GM23338 (cell line): Measurements from ENCODE around the gene STRN4. TPM values are rescaled to one million over a fixed set of nuclear protein-coding genes. Genes with fewer than 3 reads are reported as not detected.

Experiments used
- ATAC-seq: fragments of 200-7000 bp; cut with Tn5 transposase; 3 replicates; pipeline ENCODE4 v1.9.1; 2020
- DNase-seq: peaks from one replicate; pipeline ENCODE4 v3.0.0-alpha.2; 2015; ENCODE audit warnings: low spot score
- H2AFZ ChIP-seq: fragments of 200-600 bp; sonication (generic); 2 replicates; pipeline ENCODE4 v1.8.0; 2016; ENCODE audit warnings: antibody characterized with exemption, mild to moderate bottlenecking, moderate library complexity
- H3F3A ChIP-seq: fragments of 200-600 bp; sonication (generic); replicated peaks from 2 replicates; pipeline ENCODE4 v1.8.0; 2017; ENCODE audit warnings: antibody characterized with exemption, mixed run types, low read depth
- H3K27ac ChIP-seq: fragments of 200-600 bp; sonication (generic); 2 replicates; pipeline ENCODE4 v1.6.1; 2016; ENCODE audit warnings: low read depth
- H3K27me3 ChIP-seq: fragments of 200-600 bp; sonication (generic); 2 replicates; pipeline ENCODE4 v1.8.0; 2016; ENCODE audit warnings: mild to moderate bottlenecking, mixed run types, moderate library complexity; ENCODE audit not compliant: insufficient read depth
- H3K36me3 ChIP-seq: fragments of 200-600 bp; sonication (generic); 2 replicates; pipeline ENCODE4 v1.8.0; 2016; ENCODE audit warnings: mild to moderate bottlenecking; ENCODE audit not compliant: insufficient read depth
- H3K4me1 ChIP-seq: fragments of 200-600 bp; sonication (generic); 2 replicates; pipeline ENCODE4 v1.8.0; 2016; ENCODE audit warnings: mild to moderate bottlenecking, moderate library complexity; ENCODE audit not compliant: insufficient read depth
- H3K4me2 ChIP-seq: fragments of 200-600 bp; sonication (generic); 2 replicates; pipeline ENCODE4 v1.7.1; 2017; ENCODE audit warnings: mixed run types
- H3K4me3 ChIP-seq: fragments of 200-600 bp; sonication (generic); 2 replicates; pipeline ENCODE4 v1.6.1; 2016; ENCODE audit warnings: mixed run types
- H3K79me2 ChIP-seq: fragments of 200-600 bp; sonication (generic); replicated peaks from 2 replicates; pipeline ENCODE4 v1.8.0; 2017; ENCODE audit warnings: mild to moderate bottlenecking; ENCODE audit not compliant: insufficient read depth
- H3K9me2 ChIP-seq: fragments of 200-600 bp; sonication (generic); 2 replicates; pipeline ENCODE4 v1.8.0; 2017; ENCODE audit not compliant: insufficient read depth
- H4K20me1 ChIP-seq: fragments of 200-600 bp; sonication (generic); replicated peaks from 2 replicates; pipeline ENCODE4 v1.8.0; 2017; ENCODE audit warnings: mild to moderate bottlenecking; ENCODE audit not compliant: insufficient read depth
- H3K27ac Mint-ChIP-seq: 2 replicates; pipeline ENCODE4 v1.8.0; 2020; ENCODE audit warnings: inconsistent platforms, mild to moderate bottlenecking, moderate library complexity, mixed read lengths
- H3K27me3 Mint-ChIP-seq: 3 replicates; pipeline ENCODE4 v1.8.0; 2022; ENCODE audit warnings: low read depth, mild to moderate bottlenecking, moderate library complexity, mixed read lengths, inconsistent platforms; ENCODE audit not compliant: insufficient read depth, poor library complexity
- H3K36me3 Mint-ChIP-seq: 3 replicates; pipeline ENCODE4 v1.8.0; 2021; ENCODE audit warnings: low read depth, mild to moderate bottlenecking, inconsistent platforms, moderate library complexity, mixed read lengths
- H3K4me1 Mint-ChIP-seq: 3 replicates; pipeline ENCODE4 v1.8.0; 2020; ENCODE audit warnings: mild to moderate bottlenecking, inconsistent platforms, mixed read lengths
- H3K4me3 Mint-ChIP-seq: 3 replicates; pipeline ENCODE4 v1.8.0; 2021; ENCODE audit warnings: moderate library complexity, mild to moderate bottlenecking, inconsistent platforms, mixed read lengths
- H3K9me3 Mint-ChIP-seq: 3 replicates; pipeline ENCODE4 v1.8.0; 2020; ENCODE audit warnings: moderate library complexity, mild to moderate bottlenecking, inconsistent platforms, mixed read lengths
- CREB1 ChIP-seq: fragments of 250-450 bp; sonication (Bioruptor Pico); IDR thresholded peaks from 2 replicates; pipeline ENCODE4 v1.5.0; 2020; ENCODE audit warnings: low read depth, mild to moderate bottlenecking, moderate library complexity
- CTCF ChIP-seq, 2 experiments: fragments of 200-600 bp in 1 of 2; sonication (generic) in 1 of 2; conservative IDR thresholded peaks; 2 replicates each; pipeline versions ENCODE4 v1.5.1 to v1.6.1; 2016 to 2017; ENCODE audit warnings: antibody characterized with exemption in 2 of 2, low read depth in 2 of 2, mild to moderate bottlenecking in 2 of 2, moderate library complexity in 1 of 2
- ETS1 ChIP-seq: IDR thresholded peaks from 2 replicates; pipeline ENCODE4 v1.6.1; 2016; ENCODE audit warnings: antibody characterized with exemption
- EZH2phosphoT487 ChIP-seq: fragments of 200-600 bp; sonication (generic); IDR thresholded peaks from one replicate; pipeline ENCODE4 v1.8.1; 2018; ENCODE audit warnings: antibody characterized with exemption; ENCODE audit not compliant: unreplicated experiment
- JUNB ChIP-seq: IDR thresholded peaks from one replicate; pipeline ENCODE4 v1.6.1; 2016; ENCODE audit warnings: antibody characterized with exemption; ENCODE audit not compliant: unreplicated experiment
- NANOG ChIP-seq: IDR thresholded peaks from 2 replicates; pipeline ENCODE4 v1.6.1; 2016; ENCODE audit warnings: antibody characterized with exemption, borderline replicate concordance
- POLR2AphosphoS5 ChIP-seq: IDR thresholded peaks from 2 replicates; pipeline ENCODE4 v1.6.1; 2016; ENCODE audit warnings: antibody characterized with exemption, low read depth
- REST ChIP-seq: IDR thresholded peaks from one replicate; pipeline ENCODE4 v1.6.1; 2018; ENCODE audit warnings: antibody characterized with exemption; ENCODE audit not compliant: unreplicated experiment
- STAT1 ChIP-seq: IDR thresholded peaks from one replicate; pipeline ENCODE4 v1.6.1; 2016; ENCODE audit warnings: antibody characterized with exemption; ENCODE audit not compliant: unreplicated experiment
- ZNF114 ChIP-seq: fragments of 250-450 bp; sonication (Bioruptor Pico); IDR thresholded peaks from 2 replicates; pipeline ENCODE4 v1.5.0; 2020; ENCODE audit warnings: mild to moderate bottlenecking, moderate library complexity
- ZNF331 ChIP-seq: fragments of 250-450 bp; sonication (Bioruptor Pico); IDR thresholded peaks from 2 replicates; pipeline ENCODE4 v1.5.0; 2020; ENCODE audit warnings: low read depth, mild to moderate bottlenecking, moderate library complexity
- ZNF462 ChIP-seq: fragments of 250-450 bp; sonication (Bioruptor Pico); IDR thresholded peaks from 2 replicates; pipeline ENCODE4 v1.5.0; 2020; ENCODE audit warnings: mild to moderate bottlenecking, moderate library complexity
- polyA plus RNA-seq: library from polyadenylated mRNA; unstranded; fragments of >200 nt; fragmentation: Nextera tagmentation; extraction: Ambion mirVana; gene quantifications from 2 replicates; pipeline ENCODE4 v1.2.1, GENCODE V29; 2016
- total RNA-seq: library from RNA; depleted of rRNA; stranded (reverse); fragments of >200 nt; shearing (Covaris generic); gene quantifications from 2 replicates; pipeline ENCODE4 v1.2.3, GENCODE V29; 2014

Gene STRN4
- total and polyA plus RNA-seq, 2 experiments from 2014 or later, result 62.1 to 140 TPM

- Histone ChIP-seq H3K4me3 (no peak overlapping the region), H3K27ac (no peak overlapping the region), H3K79me2 (0 out of 2 replicates have a peak, but pooled peaks cover 2% of the 10 kb centered on the region), H4K20me1 (no peaks in the 10 kb centered on the region; the same call in none of the 2 replicates), H3K9me2 (no peaks in the 10 kb centered on the region), H3K27me3 (no peaks in the 10 kb centered on the region), H3F3A (peaks cover 6% of the 10 kb centered on the region; the same call in 1 of the 2 replicates), H3K4me2 (no peak overlapping the region), H3K36me3 (no peaks in the 10 kb centered on the region; the same call in 1 of the 2 replicates), H2AFZ (no peak overlapping the region), H3K4me1 (peaks cover 5% of the 10 kb centered on the region; the same call in 1 of the 2 replicates)
- DNase-seq (no peak), ATAC-seq (no peak)
- Mint-ChIP-seq H3K36me3 (peaks cover 48% of the 10 kb centered on the region), H3K4me3 (no peak overlapping the region; the same call in 2 of the 3 replicates), H3K27me3 (peaks cover 9% of the 10 kb centered on the region), H3K4me1 (peaks cover 11% of the 10 kb centered on the region), H3K9me3 (no peaks in the 10 kb centered on the region; the same call in 2 of the 3 replicates), H3K27ac (no peak overlapping the region)
- TF ChIP-seq ETS1 (no peak), EZH2phosphoT487 (no peak), POLR2AphosphoS5 (no peak), NANOG (no peak), JUNB (no peak), ZNF331 (no peak), REST (no peak), CREB1 (CRISPR knock-in tag) (no peak), CTCF (conservative IDR thresholded peaks at IDR 0.05; ENCODE audit: low read depth in 2 of 2) (no peak), STAT1 (no peak), ZNF114 (CRISPR knock-in tag) (no peak), ZNF462 (CRISPR knock-in tag) (no peak)
Measured at GRCh38 chr19:46755077-46755852, 9.0 kb upstream of the STRN4 start.
